HCT116 (cell line): Measurements from ENCODE around the gene KPNA5. TPM values are rescaled to one million over a fixed set of nuclear protein-coding genes. Genes with fewer than 3 reads are reported as not detected.

Experiments used
- ATAC-seq: fragments of 200-7000 bp; cut with Tn5 transposase; 2 replicates; pipeline ENCODE4 v1.9.1; 2020; ENCODE audit warnings: mild to moderate bottlenecking, moderate library complexity
- BruUV-seq: library from RNA; stranded (reverse); fragments of 400-500 nt; replicated peaks from 2 replicates; lab custom pipeline; 2021; lab: Mats Ljungman, UMichigan
- CTCF ChIA-PET: fragments of 300-600 bp; sonication (Branson Sonifier 250); formaldehyde crosslinking; loops from one replicate; lab custom pipeline; 2021; ENCODE audit warnings: antibody characterized with exemption; lab: Charles Lee
- POLR2A ChIA-PET: fragments of 300-600, 350-600 bp; sonication (Branson Sonifier 250); formaldehyde crosslinking; loops from one replicate; lab custom pipeline; 2021; ENCODE audit warnings: antibody characterized with exemption; lab: Charles Lee
- RAD21 ChIA-PET, 2 experiments: fragments of 300-600 bp; sonication (Branson Sonifier 250); formaldehyde crosslinking; loops; one replicate each; lab custom pipeline; 2023; ENCODE audit warnings: low total read pairs in 2 of 2; ENCODE audit not compliant: uncharacterized antibody in 2 of 2, unreplicated experiment in 2 of 2, low non-redundant PET in 1 of 2; lab: Charles Lee
- DNase-seq: peaks from one replicate; pipeline ENCODE4 v3.0.0-alpha.2; 2010; ENCODE audit warnings: low read depth, low spot score
- H2AFZ ChIP-seq: fragments of 200-600 bp; shearing (Covaris generic), sonication (generic); 2 replicates; pipeline ENCODE4 v1.6.1; 2017; ENCODE audit warnings: low read depth, mixed run types, mixed read lengths, antibody characterized with exemption, low read length; ENCODE audit not compliant: poor library complexity, severe bottlenecking
- H3K27ac ChIP-seq: 2 replicates; pipeline ENCODE4 v1.5.1; 2012; ENCODE audit warnings: low read depth, low read length
- H3K27me3 ChIP-seq: fragments of 200-600 bp; sonication (generic); 2 replicates; pipeline ENCODE4 v1.6.1; 2016; ENCODE audit warnings: mixed run types, low read length, mixed read lengths; ENCODE audit not compliant: insufficient read depth
- H3K36me3 ChIP-seq, 2 experiments: fragments of 200-500 bp in 1 of 2; fragments of 200-600 bp in 1 of 2; sonication (Bioruptor generic) in 1 of 2; sonication (generic) in 1 of 2; 2 replicates each; pipeline versions ENCODE4 v1.5.1 to v1.6.1; 2014 to 2016; ENCODE audit warnings: low read length in 2 of 2, inconsistent platforms in 1 of 2, mixed read lengths in 1 of 2, mixed run types in 1 of 2; ENCODE audit not compliant: insufficient read depth in 2 of 2, control insufficient read depth in 1 of 2
- H3K4me1 ChIP-seq, 2 experiments: fragments of 200-600 bp in 1 of 2; sonication (generic) in 1 of 2; 2 replicates each; pipeline versions ENCODE4 v1.5.1 to v1.6.1; 2012 to 2017; ENCODE audit warnings: low read length in 2 of 2, inconsistent platforms in 1 of 2, mild to moderate bottlenecking in 1 of 2, mixed read lengths in 1 of 2, mixed run types in 1 of 2, moderate library complexity in 1 of 2; ENCODE audit not compliant: insufficient read depth in 2 of 2, control insufficient read depth in 1 of 2
- H3K4me2 ChIP-seq: fragments of 200-600 bp; sonication (generic); 2 replicates; pipeline ENCODE4 v1.6.1; 2017; ENCODE audit warnings: mixed run types, low read length, mixed read lengths
- H3K4me3 ChIP-seq, 2 experiments: fragments of 200-600 bp in 1 of 2; sonication (generic) in 1 of 2; replicated peaks in 1 of 2; 2 replicates each; pipeline ENCODE4 v1.5.1; 2011 to 2016; ENCODE audit warnings: low read length in 2 of 2, control low read depth in 1 of 2, low read depth in 1 of 2, mild to moderate bottlenecking in 1 of 2, mixed read lengths in 1 of 2, mixed run types in 1 of 2
- H3K79me2 ChIP-seq: fragments of 200-600 bp; sonication (generic); 2 replicates; pipeline ENCODE4 v1.6.1; 2017; ENCODE audit warnings: mild to moderate bottlenecking, mixed run types, low read length, moderate library complexity, mixed read lengths; ENCODE audit not compliant: insufficient read depth
- H3K9ac ChIP-seq: fragments of 200-600 bp; sonication (generic); 2 replicates; pipeline ENCODE4 v1.6.1; 2016; ENCODE audit warnings: low read length, mixed read lengths
- H3K9me2 ChIP-seq: fragments of 200-600 bp; sonication (generic), shearing (Covaris generic); 2 replicates; pipeline ENCODE4 v1.6.1; 2017; ENCODE audit warnings: mixed run types, mild to moderate bottlenecking, moderate library complexity; ENCODE audit not compliant: insufficient read depth
- H3K9me3 ChIP-seq, 2 experiments: fragments of 200-500 bp in 1 of 2; fragments of 200-600 bp in 1 of 2; sonication (Bioruptor generic) in 1 of 2; sonication (generic) in 1 of 2; 2 replicates each; pipeline ENCODE4 v1.6.1; 2014 to 2017; ENCODE audit warnings: low read length in 2 of 2, mixed read lengths in 2 of 2, inconsistent platforms in 1 of 2, low read depth in 1 of 2, mild to moderate bottlenecking in 1 of 2, mixed run types in 1 of 2, moderate library complexity in 1 of 2; ENCODE audit not compliant: control insufficient read depth in 1 of 2, insufficient read depth in 1 of 2
- H4K20me1 ChIP-seq: fragments of 200-600 bp; sonication (generic), shearing (Covaris generic); 2 replicates; pipeline ENCODE4 v1.6.1; 2017; ENCODE audit warnings: mixed run types, mild to moderate bottlenecking, moderate library complexity; ENCODE audit not compliant: insufficient read depth
- ATF3 ChIP-seq: IDR thresholded peaks from 2 replicates; pipeline ENCODE4 v1.6.1; 2012
- CBX3 ChIP-seq: IDR thresholded peaks from 2 replicates; pipeline ENCODE4 v1.6.1; 2012; ENCODE audit warnings: low read depth
- CEBPB ChIP-seq: IDR thresholded peaks from 2 replicates; pipeline ENCODE4 v1.6.1; 2012; ENCODE audit warnings: low read depth
- EGR1 ChIP-seq: IDR thresholded peaks from 2 replicates; pipeline ENCODE4 v1.6.1; 2012; ENCODE audit warnings: low read depth
- ELF1 ChIP-seq: IDR thresholded peaks from 2 replicates; pipeline ENCODE4 v1.6.1; 2012; ENCODE audit warnings: low read depth, borderline replicate concordance
- EZH2phosphoT487 ChIP-seq: fragments of 200-600 bp; IDR thresholded peaks from 2 replicates; pipeline ENCODE4 v1.6.1; 2018; ENCODE audit warnings: antibody characterized with exemption, borderline replicate concordance
- FOSL1 ChIP-seq: IDR thresholded peaks from 2 replicates; pipeline ENCODE4 v1.6.1; 2012; ENCODE audit warnings: low read depth
- JUND ChIP-seq: IDR thresholded peaks from 2 replicates; pipeline ENCODE4 v1.6.1; 2012
- POLR2A ChIP-seq: IDR thresholded peaks from 2 replicates; pipeline ENCODE4 v1.7.0; 2011; ENCODE audit warnings: borderline replicate concordance; ENCODE audit not compliant: insufficient read depth, insufficient read length; ENCODE audit errors: extremely low read depth
- POLR2AphosphoS5 ChIP-seq: IDR thresholded peaks from 2 replicates; pipeline ENCODE4 v1.6.1; 2011; ENCODE audit warnings: mild to moderate bottlenecking, low read depth, low read length, moderate library complexity
- RAD21 ChIP-seq: IDR thresholded peaks from 2 replicates; pipeline ENCODE4 v1.6.1; 2012; ENCODE audit warnings: low read depth, mild to moderate bottlenecking
- REST ChIP-seq: IDR thresholded peaks from 2 replicates; pipeline ENCODE4 v1.6.1; 2012; ENCODE audit warnings: low read depth
- SIN3A ChIP-seq: IDR thresholded peaks from 2 replicates; pipeline ENCODE4 v1.6.1; 2012; ENCODE audit warnings: low read depth
- TCF7L2 ChIP-seq: IDR thresholded peaks from 2 replicates; pipeline ENCODE4 v1.7.0; 2011; ENCODE audit warnings: borderline replicate concordance, inconsistent platforms; ENCODE audit not compliant: insufficient read depth, insufficient read length; ENCODE audit errors: extremely low read depth
- ZFX ChIP-seq: fragments of 450-650 bp; IDR thresholded peaks from 2 replicates; pipeline ENCODE4 v1.6.1; 2017
- intact Hi-C: fragments of 100-400 bp; cut with micrococcal nuclease; formaldehyde crosslinking; loops from 2 replicates; pipeline ENCODE4 v1.10.0; 2022
- total RNA-seq: library from RNA; stranded (reverse); gene quantifications from one replicate; pipeline ENCODE4 v1.2.1, GENCODE V29; 2021; ENCODE audit not compliant: unreplicated experiment
- TF ChIP-seq, protein P1 (sequence below), 3 experiments: fragments of 200-600 bp in 1 of 3; sonication (generic) in 1 of 3; IDR thresholded peaks in 2 of 3; conservative IDR thresholded peaks in 1 of 3; 2 replicates each; pipeline ENCODE4 v1.5.1; 2012 to 2017; ENCODE audit warnings: low read depth in 2 of 3, low read length in 2 of 3, antibody characterized with exemption in 1 of 3, borderline replicate concordance in 1 of 3, control low read depth in 1 of 3, mild to moderate bottlenecking in 1 of 3, mixed read lengths in 1 of 3, mixed run types in 1 of 3, moderate library complexity in 1 of 3; ENCODE audit not compliant: insufficient read depth in 1 of 3

The KPNA5 gene
- total RNA-seq, 1 experiment from 2014 or later, result 9.8 TPM

DNA sequence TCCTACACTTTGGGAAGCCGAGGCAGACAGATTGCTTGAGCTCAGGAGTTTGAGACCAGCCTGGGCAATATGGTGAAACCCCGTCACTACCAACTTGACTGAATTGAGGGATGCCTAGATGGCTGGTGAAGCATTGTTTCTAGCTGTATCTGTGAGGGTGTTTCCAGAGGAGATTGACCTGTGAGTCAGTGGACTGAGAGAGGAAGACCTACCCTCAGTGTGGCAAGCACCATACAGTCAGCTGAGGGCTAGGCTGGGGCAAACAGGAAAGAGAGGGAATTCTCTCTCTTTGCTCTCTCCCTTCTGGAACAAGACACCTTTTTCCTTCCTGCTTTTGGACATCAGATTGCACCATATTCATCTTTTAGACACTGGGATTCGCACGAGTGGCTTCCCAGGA is 8.7 kb upstream of the KPNA5 start:
- Histone ChIP-seq H3K4me1 (peaks cover 0 to 8% of the 10 kb centered on the region in 2 experiments; a peak in 2 of 4 replicates), H2AFZ (no peak overlapping the region), H3K36me3 (no peaks in the 10 kb centered on the region), H3K27me3 (no peaks in the 10 kb centered on the region), H3K27ac (no peak overlapping the region), H3K4me2 (no peak overlapping the region), H4K20me1 (no peaks in the 10 kb centered on the region), H3K9me2 (no peaks in the 10 kb centered on the region), H3K9me3 (no peaks in the 10 kb centered on the region), H3K4me3 (no peak overlapping the region), H3K9ac (no peak overlapping the region), H3K79me2 (peaks cover 13% of the 10 kb centered on the region)
- no peak for ATAC-seq
- no TSS peak for BruUV-seq
- no peak for DNase-seq
- ChIA-PET POLR2A (no interaction called here), RAD21 (no interaction called here), CTCF (interaction anchor here (0.9 kb wide), 1 partner anchor 403 kb away, joined by 3 read pairs; no protein-coding TSS in a partner anchor)
- TF ChIP-seq ATF3 (no peak), EGR1 (no peak), POLR2AphosphoS5 (no peak), POLR2A (no peak), EZH2phosphoT487 (no peak), JUND (no peak)
- intact Hi-C loops, result no loop called here

DNA sequence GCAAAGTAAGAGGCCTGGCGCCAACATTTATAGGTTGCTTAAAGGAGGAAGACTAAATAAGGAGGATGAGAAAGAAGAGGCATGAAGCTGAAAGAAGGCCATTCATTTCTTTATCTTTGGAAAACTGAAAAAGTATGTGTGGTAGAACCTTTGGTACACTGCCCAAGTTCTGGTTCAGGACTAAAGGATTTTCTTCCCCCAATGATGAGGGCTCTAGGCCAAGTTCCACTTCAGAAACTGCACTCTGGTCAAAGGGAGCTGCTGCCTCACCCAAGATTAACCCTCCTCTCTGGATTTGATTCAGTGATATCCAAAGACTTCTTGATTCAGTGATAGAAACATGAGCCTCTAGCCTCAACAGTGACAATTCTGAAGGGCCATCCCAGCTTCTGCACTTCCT is 5.0 kb upstream of the KPNA5 start:
- intact Hi-C loops, result no loop called here
- DNase-seq (no peak), ATAC-seq (no peak)
- Histone ChIP-seq H3K36me3 (no peaks in the 10 kb centered on the region), H4K20me1 (no peaks in the 10 kb centered on the region), H3K9me2 (no peaks in the 10 kb centered on the region), H2AFZ (no peak overlapping the region), H3K9me3 (no peaks in the 10 kb centered on the region), H3K27me3 (no peaks in the 10 kb centered on the region), H3K4me2 (no peak overlapping the region), H3K27ac (no peak overlapping the region), H3K4me3 (no peak overlapping the region), H3K9ac (no peak overlapping the region), H3K79me2 (no peaks in the 10 kb centered on the region), H3K4me1 (peaks cover 0 to 9% of the 10 kb centered on the region in 2 experiments; a peak in 1 of 4 replicates)
- ChIA-PET RAD21 (no interaction called here), POLR2A (no interaction called here), CTCF (no interaction called here)
- BruUV-seq, result no TSS peak
- TF ChIP-seq ZFX, result no peak
- TF ChIP-seq CEBPB, result no peak
- no peak for TF ChIP-seq FOSL1
- no peak for TF ChIP-seq ELF1
- no peak for TF ChIP-seq RAD21
- TF ChIP-seq CBX3, result no peak
- no peak for TF ChIP-seq SIN3A
- TF ChIP-seq, protein P1, sequence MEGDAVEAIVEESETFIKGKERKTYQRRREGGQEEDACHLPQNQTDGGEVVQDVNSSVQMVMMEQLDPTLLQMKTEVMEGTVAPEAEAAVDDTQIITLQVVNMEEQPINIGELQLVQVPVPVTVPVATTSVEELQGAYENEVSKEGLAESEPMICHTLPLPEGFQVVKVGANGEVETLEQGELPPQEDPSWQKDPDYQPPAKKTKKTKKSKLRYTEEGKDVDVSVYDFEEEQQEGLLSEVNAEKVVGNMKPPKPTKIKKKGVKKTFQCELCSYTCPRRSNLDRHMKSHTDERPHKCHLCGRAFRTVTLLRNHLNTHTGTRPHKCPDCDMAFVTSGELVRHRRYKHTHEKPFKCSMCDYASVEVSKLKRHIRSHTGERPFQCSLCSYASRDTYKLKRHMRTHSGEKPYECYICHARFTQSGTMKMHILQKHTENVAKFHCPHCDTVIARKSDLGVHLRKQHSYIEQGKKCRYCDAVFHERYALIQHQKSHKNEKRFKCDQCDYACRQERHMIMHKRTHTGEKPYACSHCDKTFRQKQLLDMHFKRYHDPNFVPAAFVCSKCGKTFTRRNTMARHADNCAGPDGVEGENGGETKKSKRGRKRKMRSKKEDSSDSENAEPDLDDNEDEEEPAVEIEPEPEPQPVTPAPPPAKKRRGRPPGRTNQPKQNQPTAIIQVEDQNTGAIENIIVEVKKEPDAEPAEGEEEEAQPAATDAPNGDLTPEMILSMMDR (IDR thresholded peaks at IDR 0.05 in 2 of 3, conservative IDR thresholded peaks at IDR 0.05 in 1 of 3; ENCODE audit: borderline replicate concordance in 1 of 3, insufficient read depth in 1 of 3, low read depth in 2 of 3, low read length in 2 of 3), result no peak
- TF ChIP-seq EGR1, result no peak
- TF ChIP-seq JUND, result no peak
- TF ChIP-seq EZH2phosphoT487, result no peak
- TF ChIP-seq REST, result no peak
- TF ChIP-seq TCF7L2, result no peak
- no peak for TF ChIP-seq ATF3
